Measurements from ENCODE around the gene CDH19.

DNA sequence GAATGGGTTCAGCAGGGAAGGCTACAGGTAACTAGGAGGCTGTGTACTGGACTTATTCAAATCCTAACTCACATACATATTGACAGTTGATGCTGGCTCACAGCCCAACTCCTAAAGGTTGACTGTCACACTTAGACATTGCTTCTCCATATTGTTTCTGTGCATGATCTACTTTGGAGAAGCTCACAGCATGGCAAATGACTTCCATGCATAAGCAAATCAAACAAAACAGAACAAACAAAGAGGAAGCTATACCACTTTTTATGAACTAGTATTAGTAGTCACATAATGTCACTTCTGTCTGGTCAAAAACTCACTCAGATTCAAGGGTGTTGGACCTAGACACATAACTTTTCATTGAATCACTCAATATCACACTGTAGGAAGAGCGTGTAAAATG lies 43.8 kb upstream of the CDH19 start:
- TF ChIP-seq, protein P1, sequence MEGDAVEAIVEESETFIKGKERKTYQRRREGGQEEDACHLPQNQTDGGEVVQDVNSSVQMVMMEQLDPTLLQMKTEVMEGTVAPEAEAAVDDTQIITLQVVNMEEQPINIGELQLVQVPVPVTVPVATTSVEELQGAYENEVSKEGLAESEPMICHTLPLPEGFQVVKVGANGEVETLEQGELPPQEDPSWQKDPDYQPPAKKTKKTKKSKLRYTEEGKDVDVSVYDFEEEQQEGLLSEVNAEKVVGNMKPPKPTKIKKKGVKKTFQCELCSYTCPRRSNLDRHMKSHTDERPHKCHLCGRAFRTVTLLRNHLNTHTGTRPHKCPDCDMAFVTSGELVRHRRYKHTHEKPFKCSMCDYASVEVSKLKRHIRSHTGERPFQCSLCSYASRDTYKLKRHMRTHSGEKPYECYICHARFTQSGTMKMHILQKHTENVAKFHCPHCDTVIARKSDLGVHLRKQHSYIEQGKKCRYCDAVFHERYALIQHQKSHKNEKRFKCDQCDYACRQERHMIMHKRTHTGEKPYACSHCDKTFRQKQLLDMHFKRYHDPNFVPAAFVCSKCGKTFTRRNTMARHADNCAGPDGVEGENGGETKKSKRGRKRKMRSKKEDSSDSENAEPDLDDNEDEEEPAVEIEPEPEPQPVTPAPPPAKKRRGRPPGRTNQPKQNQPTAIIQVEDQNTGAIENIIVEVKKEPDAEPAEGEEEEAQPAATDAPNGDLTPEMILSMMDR (IDR thresholded peaks at IDR 0.05): no peak
- TF ChIP-seq POLR2A (IDR thresholded peaks at IDR 0.05) (no peak), POLR2AphosphoS5 (IDR thresholded peaks at IDR 0.05) (no peak)
